Thyroid gland (tissue), 4 donors: Measurements from ENCODE around the gene MMAB. TPM values are rescaled to one million over a fixed set of nuclear protein-coding genes. Genes with fewer than 3 reads are reported as not detected.

ENCODE experiments used
- DNase-seq, 2 donors: peaks; one replicate each; pipeline ENCODE4 v3.0.0-alpha.2; 2019
- H3K27ac ChIP-seq, 3 donors: fragments of 200-600 bp; sonication (generic); 1 replicate in 2 of 3; 2 replicates in 1 of 3; pipeline ENCODE4 v1.5.1; 2016 to 2019; ENCODE audit warnings: mild to moderate bottlenecking in 1 of 3, moderate library complexity in 1 of 3
- H3K27me3 ChIP-seq: fragments of 200-600 bp; sonication (generic); one replicate; pipeline ENCODE4 v1.5.1; 2019
- H3K36me3 ChIP-seq, 2 donors: fragments of 200-600 bp; sonication (generic); one replicate each; pipeline ENCODE4 v1.5.1; 2016 to 2019
- H3K4me1 ChIP-seq, 2 donors: fragments of 200-600 bp; sonication (generic); one replicate each; pipeline ENCODE4 v1.5.1; 2017 to 2019
- H3K4me3 ChIP-seq, 3 donors: fragments of 200-600 bp; sonication (generic); replicated peaks in 1 of 3; 1 replicate in 2 of 3; 2 replicates in 1 of 3; pipeline ENCODE4 v1.5.1; 2016; ENCODE audit warnings: mild to moderate bottlenecking in 1 of 3
- H3K9me3 ChIP-seq: fragments of 200-600 bp; sonication (generic); one replicate; pipeline ENCODE4 v1.5.1; 2017
- CTCF ChIP-seq, 6 experiments: fragments of 200-600 bp in 3 of 6; fragments of 450-650 bp in 3 of 6; sonication (generic) in 3 of 6; IDR thresholded peaks; one replicate each; pipeline ENCODE4 v1.5.1; 2016 to 2019; ENCODE audit warnings: antibody characterized with exemption in 6 of 6, mild to moderate bottlenecking in 2 of 6, inconsistent platforms in 1 of 6, moderate library complexity in 1 of 6
- POLR2A ChIP-seq, 2 donors: fragments of 450-650 bp; IDR thresholded peaks; one replicate each; pipeline ENCODE4 v1.6.1; 2017; ENCODE audit warnings: antibody characterized with exemption in 2 of 2, mild to moderate bottlenecking in 2 of 2, moderate library complexity in 1 of 2
- WGBS, 2 donors: methylation state at CpG; one replicate each; pipeline ENCODE4 v1.1.5; 2017; 5-methylcytosine and 5-hydroxymethylcytosine counted together
- intact Hi-C: fragments of 100-400 bp; cut with DNase I; formaldehyde crosslinking; loops from one replicate; pipeline ENCODE4 v1.15.1; 2023
- total RNA-seq, 4 donors: library from RNA; depleted of rRNA; stranded (reverse); fragments of >200 nt; gene quantifications; one replicate each; pipeline ENCODE4 v1.2.3, GENCODE V29; 2016

MMAB gene
- total RNA-seq, 4 donors from 2014 or later = 40.3 to 82.2 (median 69.7) TPM

- Histone ChIP-seq H3K27ac (no peak overlapping the region), H3K27me3 (no peaks in the 10 kb centered on the region), H3K4me3 (no peak overlapping the region), H3K36me3 (peaks cover 5 to 29% of the 10 kb centered on the region in 2 donors), H3K9me3 (no peaks in the 10 kb centered on the region), H3K4me1 (peaks cover 0 to 8% of the 10 kb centered on the region in 2 donors)
- intact Hi-C loops = no loop called here
- no peak for TF ChIP-seq CTCF (IDR thresholded peaks at IDR 0.05)
- TF ChIP-seq POLR2A (IDR thresholded peaks at IDR 0.05) = no peak
- DNase-seq = no peak
- 83 to 88% methylated on average over 20 to 24 of the region's 24 CpGs for WGBS, 2 donors
Measured at GRCh38 chr12:109532721-109533486, 40.4 kb downstream of the MMAB start.

GRCh38 chr12:109531411-109531810 lies 41.9 kb downstream of the MMAB start:
- Histone ChIP-seq H3K27me3 (no peaks in the 10 kb centered on the region), H3K9me3 (no peaks in the 10 kb centered on the region), H3K4me1 (peaks cover 0 to 8% of the 10 kb centered on the region in 2 donors), H3K4me3 (no peak overlapping the region), H3K36me3 (peaks cover 10 to 41% of the 10 kb centered on the region in 2 donors), H3K27ac (no peak overlapping the region)
- intact Hi-C loops = no loop called here
- no peak for TF ChIP-seq CTCF (IDR thresholded peaks at IDR 0.05)
- no peak for TF ChIP-seq POLR2A (IDR thresholded peaks at IDR 0.05)
- WGBS, 2 donors = 69 to 81% methylated on average over 2 of the region's 2 CpGs
- no peak for DNase-seq

GRCh38 chr12:109529691-109530640 lies 43.3 kb downstream of the MMAB start:
- peak; percentile 82 to 89 for DNase-seq
- H3K9me3 ChIP-seq = no peaks in the 10 kb centered on the region
- TF ChIP-seq POLR2A (IDR thresholded peaks at IDR 0.05) (no peak), CTCF (IDR thresholded peaks at IDR 0.05) (no peak)
- H3K4me3 ChIP-seq = no peak overlapping the region
- peaks cover 0 to 8% of the 10 kb centered on the region in 2 donors for H3K4me1 ChIP-seq
- WGBS, 2 donors = 71 to 72% methylated on average over 19 of the region's 19 CpGs
- no peaks in the 10 kb centered on the region for H3K27me3 ChIP-seq
- intact Hi-C loops = no loop called here
- H3K27ac ChIP-seq = peak overlapping the region in 2 of 3 donors; percentile 47 to 51
- H3K36me3 ChIP-seq = peaks cover 17 to 35% of the 10 kb centered on the region in 2 donors

- TF ChIP-seq CTCF (IDR thresholded peaks at IDR 0.05) (no peak), POLR2A (IDR thresholded peaks at IDR 0.05) (no peak)
- no peak for DNase-seq
- H3K4me1 ChIP-seq = peaks cover 0 to 8% of the 10 kb centered on the region in 2 donors
- H3K27ac ChIP-seq = no peak overlapping the region
- 85 to 88% methylated on average over 8 of the region's 8 CpGs for WGBS, 2 donors
- no peaks in the 10 kb centered on the region for H3K27me3 ChIP-seq
- H3K9me3 ChIP-seq = no peaks in the 10 kb centered on the region
- intact Hi-C loops = no loop called here
- H3K36me3 ChIP-seq = peaks cover 37 to 45% of the 10 kb centered on the region in 2 donors
- no peak overlapping the region for H3K4me3 ChIP-seq
Measured at GRCh38 chr12:109527489-109528123, 45.7 kb downstream of the MMAB start.
